HepG2 (cell line): Measurements from ENCODE around the gene TSPAN2. TPM values are rescaled to one million over a fixed set of nuclear protein-coding genes. Genes with fewer than 3 reads are reported as not detected.

Experiments used
- ZNF407 ChIP-seq: sonication (generic); formaldehyde crosslinking; IDR thresholded peaks from one replicate; pipeline ENCODE4 v1.5.1; 2020; ENCODE audit warnings: mild to moderate bottlenecking, missing genetic modification reagents; ENCODE audit errors: not compliant biosample characterization
- polyA plus RNA-seq, 8 experiments: library from polyadenylated mRNA; depleted of rRNA in 3 of 8; stranded (reverse) in 7 of 8; unstranded in 1 of 8; fragments of >200 nt; fragmentation: Illumina TruSeq in 4 of 8; extraction: Trizol in 4 of 8; gene quantifications; 2 replicates each; pipeline versions ENCODE4 v1.2.1 to v1.2.3, GENCODE V29; 2011 to 2016; ENCODE audit warnings: low read depth in 4 of 8, missing spikeins in 1 of 8, mixed read lengths in 1 of 8; ENCODE audit not compliant: insufficient read depth in 1 of 8
- total RNA-seq, 5 experiments: library from RNA; depleted of rRNA; stranded (reverse); fragments of >200 nt; fragmentation: Illumina TruSeq; extraction: Trizol; gene quantifications; 2 replicates each; pipeline ENCODE4 v1.2.3, GENCODE V29; 2016; ENCODE audit warnings: low read depth in 1 of 5

TSPAN2 gene
- total and polyA plus RNA-seq, 2 of the 13 experiments (the other 11 are each of a cell fraction or from before 2014, with no cell fraction given) = not detected

GRCh38 chr1:115112496-115113375 lies 23.4 kb upstream of the TSPAN2 start (continued):
- TF ChIP-seq ZNF407 (CRISPR knock-in tag) = no peak
